HG03095 (cell line): ENCODE results near the gene COPS8.

Source experiments
- ATAC-seq: cut with Tn5 transposase; IDR thresholded peaks from one replicate; pipeline ENCODE4 v1.9.1; 2021; ENCODE audit warnings: moderate library complexity; ENCODE audit not compliant: unreplicated experiment

Gene COPS8

DNA sequence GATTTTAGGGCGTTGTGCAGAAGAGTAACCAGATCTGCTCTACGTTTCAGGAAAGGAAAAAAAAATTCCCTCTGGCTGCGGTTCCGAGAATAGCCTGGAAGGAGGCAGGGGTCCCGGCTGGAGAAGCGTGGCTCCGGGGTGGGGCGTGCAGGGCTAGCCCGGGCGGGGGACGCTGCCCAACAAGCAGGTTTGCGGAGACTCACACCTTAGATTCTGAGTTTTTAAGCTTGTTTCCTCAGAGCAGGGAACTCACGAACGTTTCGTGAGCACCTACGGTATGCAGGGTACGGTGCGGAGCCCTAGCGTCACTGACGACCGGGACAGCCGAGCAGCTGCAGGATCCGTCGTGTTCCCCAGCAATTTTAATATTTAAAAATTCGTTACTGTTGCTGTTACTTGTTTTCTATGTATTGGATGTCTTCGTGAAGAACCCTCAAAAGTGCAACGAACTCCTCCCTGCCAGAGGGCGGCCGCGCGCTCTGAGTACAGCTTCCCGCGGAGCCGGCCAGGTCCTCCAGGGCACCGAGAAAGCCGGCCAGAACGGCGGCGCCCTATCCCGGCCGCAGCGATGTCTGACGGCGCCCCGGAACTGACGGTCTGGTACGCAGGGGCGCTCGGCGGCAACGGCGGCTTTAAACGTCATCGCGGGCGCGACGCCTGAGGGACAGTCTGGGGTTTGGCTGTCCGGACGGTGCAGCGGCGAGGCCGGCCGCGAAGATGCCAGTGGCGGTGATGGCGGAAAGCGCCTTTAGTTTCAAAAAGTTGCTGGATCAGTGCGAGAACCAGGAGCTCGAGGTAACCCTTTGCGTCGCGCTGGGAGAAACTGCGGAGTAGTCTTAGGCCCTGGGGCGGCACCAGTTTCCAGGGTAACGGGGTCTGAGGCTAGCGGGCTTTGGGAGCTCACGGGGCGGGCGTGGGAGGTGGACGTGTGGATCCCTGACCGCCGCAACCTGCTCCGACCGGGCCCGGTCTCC lies at the start of gene COPS8:
Gene COPS8, plus strand, starts transcription at position 642 of the 974 bp plus-strand sequence. Its CDS starts 76 bp downstream, at position 718.
- ATAC-seq, result peak; percentile 99

DNA sequence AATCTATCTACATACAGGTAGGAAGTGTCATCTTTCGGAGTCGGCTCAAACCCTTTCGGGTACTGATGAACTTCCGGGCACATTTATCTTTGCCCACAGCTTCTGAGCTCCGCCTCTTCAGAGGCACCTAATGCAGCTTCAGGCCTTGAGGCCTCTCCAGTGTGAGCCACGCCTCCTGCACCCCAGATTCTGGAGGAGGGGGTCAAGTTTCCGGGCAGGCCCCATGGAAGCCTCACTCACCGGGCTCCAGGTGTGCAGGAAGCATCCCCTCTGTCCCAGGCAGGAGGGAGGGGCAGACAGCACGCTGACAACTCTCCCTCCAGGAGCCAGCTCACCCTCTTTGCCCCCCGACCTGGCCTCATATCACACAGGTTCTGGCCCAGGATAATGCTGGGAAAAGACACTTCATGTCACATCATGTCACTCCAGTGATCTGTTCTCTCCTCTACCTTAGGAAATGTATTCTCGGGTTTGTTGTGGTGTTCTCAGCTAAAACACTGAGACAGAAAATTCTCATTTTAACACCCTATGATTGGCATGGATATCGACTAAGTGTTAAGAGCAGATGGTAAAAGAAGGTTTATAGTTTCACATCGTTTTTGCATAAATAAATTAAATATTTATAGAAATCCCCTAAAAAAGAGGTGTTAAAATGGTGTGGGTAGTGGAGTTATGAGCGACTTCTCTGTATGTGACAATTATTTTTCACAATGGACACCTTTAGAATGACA lies 46.2 kb upstream of the COPS8 start:
- no peak for ATAC-seq

DNA sequence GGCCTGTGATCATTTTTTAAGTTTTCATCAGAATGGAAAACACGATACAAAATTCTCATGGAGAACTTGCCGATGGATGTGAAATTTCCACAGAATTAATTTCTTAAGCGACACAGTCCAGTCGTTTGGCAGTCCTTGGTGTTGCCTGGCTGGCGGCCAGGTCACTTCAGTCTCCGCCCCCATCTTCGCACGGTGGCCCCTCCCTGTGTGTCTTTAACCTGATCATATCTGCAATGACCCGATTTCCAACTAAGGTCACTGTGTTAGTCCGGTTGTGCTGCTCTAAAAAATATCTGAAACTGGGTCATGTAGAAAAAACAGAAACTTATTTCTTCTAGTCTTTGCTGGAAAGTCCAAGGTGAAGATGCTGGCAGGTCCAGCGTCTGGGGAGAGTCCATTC lies 44.5 kb upstream of the COPS8 start:
- ATAC-seq, result no peak

DNA sequence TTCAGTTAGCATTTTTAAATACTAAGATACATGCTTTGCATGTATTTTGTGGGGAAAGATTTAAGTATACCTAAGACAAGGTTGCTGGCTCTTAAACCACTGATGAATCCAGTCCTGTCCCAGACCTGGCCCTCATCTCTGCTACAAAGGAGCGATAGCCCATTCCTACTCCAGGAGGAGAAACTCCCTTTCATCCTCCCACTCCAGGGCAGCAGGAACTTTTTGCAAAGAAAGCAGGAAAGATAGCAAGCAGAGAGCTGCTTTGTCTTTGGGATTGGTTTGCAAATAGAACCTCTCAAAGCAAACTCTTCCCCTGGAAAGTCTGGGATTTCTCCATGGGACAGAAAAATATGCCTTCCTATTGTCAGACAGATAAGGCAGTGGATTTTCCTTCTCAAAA lies 43.6 kb upstream of the COPS8 start:
- no peak for ATAC-seq

DNA sequence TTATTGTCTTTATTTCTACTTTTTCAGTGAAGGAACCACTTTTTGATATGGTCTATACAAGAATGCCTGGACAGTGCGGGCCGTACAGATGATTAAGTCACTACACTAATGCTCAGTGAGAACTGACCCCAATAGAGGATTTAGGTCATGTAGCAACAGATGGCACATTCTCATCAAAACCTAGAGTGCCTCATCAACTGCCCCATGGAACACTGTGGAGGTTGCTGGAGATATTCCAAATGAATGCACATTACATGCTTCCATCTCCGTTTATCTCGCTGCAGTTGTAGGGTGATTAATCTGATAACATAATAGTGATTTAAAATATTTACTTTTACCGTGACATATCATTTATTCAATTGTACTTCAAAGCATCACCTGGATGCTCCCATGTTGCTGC lies 41.8 kb upstream of the COPS8 start:
- no peak for ATAC-seq

DNA sequence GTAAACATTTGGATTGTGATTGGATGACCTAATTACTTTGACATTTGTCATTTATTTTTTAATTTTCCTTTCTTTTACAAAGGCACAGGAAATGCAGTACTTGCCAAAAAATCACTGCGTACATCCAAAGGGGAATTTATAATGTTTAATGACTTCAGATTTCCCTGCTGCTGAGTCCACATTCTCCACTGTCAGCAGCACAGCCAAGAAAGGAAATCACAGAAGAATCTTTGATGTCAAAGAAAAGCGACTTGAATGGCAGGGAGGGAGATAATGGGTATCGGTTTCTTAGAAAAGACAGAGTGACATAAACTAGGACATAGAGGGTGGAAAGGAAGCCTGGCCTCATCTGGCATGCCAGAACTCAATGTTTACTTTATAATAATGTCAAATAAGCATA lies 41.4 kb upstream of the COPS8 start:
- no peak for ATAC-seq

DNA sequence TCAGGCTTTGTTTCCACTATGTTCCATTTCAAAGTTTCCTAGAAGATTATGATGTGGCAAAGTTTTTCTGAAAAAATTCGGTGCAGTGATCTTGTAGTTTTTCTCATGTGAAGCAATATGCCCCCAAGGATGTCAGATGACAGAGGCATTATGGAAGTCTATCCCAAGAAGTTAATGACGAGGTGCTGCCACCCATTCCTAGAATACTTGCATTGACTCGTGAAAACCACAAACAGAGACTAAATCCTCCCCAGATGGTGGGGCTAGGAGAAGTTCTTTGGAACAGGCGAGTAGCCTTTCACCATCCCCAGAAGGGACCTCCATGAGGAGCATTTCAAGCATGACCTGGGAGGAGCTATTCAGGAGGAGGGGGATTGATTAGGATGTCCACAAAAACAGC lies 40.2 kb upstream of the COPS8 start:
- ATAC-seq, result no peak

DNA sequence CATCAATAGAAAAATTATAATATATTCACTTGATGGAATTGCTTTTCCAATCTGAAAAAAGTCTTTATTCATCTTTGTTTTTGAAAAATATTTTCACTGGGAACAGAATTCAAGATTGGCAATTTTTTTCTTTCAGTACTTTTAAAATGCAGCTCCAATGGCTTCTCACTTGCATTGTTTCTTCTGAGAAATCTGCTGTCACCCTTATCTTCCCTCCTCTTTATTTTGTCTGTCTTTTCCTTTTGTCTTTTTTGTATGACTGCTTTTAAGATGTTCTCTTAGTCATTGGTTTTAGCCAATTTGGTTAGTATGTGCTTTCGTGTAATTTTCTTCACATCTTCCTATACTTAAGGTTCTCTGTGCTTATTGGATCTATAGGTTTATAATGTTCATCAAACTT lies 37.1 kb upstream of the COPS8 start:
- no peak for ATAC-seq

DNA sequence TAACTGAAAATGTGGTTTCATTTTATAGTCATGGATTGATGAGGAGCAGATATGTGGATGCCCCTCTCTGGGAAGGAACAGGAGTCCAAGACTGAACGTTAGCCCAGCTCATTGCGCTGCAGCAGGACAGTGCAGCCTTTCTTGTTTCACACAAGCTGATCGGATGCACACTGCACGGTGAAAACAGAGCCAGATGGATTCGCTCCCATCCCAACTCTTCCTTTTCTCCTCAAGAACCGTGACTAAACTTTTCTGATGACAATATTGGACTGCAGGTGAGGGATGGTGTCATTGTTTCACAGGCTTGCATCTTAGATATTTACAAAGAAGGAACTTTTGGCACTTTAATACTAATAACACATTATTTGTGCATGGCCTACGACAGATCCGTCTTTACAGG lies 33.8 kb upstream of the COPS8 start:
- no peak for ATAC-seq

DNA sequence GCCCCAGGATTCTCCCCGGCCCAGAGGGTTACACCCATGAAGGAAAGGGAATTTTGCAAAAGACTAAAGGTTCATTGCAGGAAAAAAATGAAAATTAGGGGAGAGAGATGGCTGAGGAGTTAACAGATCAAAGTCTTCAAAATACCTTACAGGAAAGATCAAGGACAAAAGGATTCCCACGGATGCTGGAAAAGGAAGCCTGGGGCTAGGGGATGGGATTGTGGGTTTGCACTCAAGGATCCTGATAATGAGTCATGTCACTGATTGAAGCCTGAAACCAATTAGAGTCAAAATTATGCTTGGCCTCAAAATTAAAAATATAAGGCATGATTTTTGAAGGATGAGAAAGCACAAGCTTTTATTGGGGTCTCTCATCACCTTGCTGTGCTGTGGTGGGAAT lies 32.6 kb upstream of the COPS8 start:
- ATAC-seq, result no peak

DNA sequence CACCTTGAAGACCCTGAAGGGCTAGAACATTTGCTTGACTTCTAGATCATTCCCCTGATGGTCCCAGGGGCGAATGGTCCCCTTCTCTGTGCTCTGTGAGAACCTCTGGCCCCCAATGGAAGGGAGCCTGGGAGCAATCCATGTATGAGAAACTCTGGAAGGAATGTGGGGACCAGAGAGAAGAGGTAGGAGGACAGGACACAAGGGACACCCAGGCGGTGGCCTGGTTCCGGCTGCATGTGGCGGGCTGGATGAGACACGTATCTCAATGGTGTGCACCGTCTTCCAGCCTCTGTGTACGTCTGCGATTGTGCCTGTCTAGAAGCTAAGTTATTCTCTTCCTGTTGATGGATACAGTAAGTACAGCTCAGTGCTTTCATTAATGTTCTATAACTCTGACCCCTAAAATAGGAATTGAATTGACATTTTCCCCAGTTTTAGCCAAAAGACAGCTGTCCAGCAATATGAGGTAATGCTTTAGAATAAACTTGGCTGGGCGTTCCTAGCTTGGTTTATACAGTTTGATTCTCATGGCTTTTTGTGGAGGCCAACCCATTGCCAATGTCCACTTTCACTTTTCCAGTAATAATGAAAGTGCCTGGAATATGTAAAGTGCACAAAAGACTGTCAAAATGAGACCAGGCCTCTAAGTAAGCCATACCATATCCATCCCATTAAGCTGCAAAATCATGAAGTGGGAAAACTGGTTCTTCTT lies 30.1 kb upstream of the COPS8 start:
- ATAC-seq, result no peak

DNA sequence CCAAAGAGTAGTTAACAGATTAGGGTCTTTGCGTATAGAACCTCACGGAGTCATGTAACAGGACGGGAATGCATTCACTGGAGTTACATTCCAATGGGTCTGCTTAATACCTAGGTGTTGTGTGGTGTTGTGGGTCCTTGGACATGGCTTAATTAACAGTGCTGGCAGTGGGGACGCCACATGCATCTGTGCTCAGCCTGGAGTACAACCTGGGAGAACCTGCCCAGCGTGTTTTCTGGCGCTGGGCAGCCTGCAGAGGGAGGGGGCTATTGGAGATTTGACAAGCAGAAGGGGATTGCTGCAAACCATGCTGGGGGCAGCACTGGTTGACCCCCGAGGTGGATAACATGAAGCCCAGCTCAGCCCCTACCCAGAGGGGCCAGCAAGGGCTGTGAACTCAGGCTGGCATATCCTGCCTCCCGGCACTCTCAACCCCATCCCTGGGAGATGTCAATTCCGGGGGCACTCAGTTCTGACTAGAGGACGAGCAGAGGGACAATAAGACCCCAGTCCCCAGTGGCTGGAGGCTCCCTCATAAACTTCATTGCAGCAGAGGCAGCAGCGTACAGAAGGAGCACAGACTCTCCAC lies 29.3 kb upstream of the COPS8 start:
- ATAC-seq, result no peak

DNA sequence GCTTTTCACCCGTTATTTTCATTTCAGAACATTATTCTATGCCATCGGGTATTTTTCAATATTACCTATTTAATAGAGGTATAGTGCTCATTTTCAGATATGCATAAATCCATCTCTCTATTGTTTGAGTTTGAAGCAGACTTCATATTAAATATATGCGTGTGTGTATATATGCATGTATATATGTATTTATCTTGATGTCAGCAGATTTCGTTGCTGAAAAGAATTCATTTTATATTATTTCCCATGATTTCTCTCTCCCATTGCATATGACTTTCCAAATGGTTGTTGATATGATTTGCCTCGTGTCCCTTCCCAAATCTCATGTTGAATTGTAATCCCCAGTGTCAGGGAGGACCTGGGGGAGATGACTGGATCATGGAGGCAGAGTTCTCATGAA lies 28.6 kb upstream of the COPS8 start:
- no peak for ATAC-seq

DNA sequence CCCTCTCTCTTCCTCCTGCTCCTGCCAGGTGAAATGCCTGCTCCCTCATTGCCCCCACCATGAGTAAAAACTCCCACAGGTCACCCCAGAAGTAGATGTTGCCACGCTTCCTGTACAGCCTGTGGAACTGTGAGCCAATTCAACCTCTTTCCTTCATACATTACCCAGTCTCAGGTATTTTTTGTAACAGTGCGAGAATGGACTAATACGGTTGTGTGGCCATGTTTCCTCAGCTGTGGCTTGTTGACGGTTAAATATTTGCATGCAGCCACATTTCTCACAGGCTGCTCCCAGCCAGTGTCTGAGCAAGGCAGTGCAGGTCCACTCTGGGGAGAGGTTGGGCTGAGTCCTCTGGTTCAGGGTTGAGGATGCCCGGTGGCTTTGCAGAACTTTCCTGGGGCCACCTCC lies 27.8 kb upstream of the COPS8 start:
- ATAC-seq, result peak; percentile 84

DNA sequence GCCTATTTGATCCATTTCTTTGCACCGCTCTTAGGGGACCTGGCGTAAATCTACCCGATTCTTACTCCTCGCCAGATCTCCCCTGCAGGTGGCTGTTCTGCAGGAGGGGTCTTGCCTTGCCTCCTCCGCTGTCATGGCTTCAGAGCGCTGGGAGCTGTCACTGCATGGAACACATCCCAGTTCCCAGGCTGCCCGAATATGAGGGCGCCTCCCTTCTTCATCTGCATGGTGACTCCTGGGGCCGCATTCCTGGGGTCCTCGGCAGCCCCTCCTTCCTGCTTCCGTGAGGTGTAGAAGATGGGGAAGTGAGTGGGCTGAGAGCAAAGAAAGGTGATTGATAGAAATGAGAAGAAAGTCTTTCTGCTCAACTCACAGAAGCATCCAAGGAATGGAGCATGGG lies 27.3 kb upstream of the COPS8 start:
- ATAC-seq, result no peak

DNA sequence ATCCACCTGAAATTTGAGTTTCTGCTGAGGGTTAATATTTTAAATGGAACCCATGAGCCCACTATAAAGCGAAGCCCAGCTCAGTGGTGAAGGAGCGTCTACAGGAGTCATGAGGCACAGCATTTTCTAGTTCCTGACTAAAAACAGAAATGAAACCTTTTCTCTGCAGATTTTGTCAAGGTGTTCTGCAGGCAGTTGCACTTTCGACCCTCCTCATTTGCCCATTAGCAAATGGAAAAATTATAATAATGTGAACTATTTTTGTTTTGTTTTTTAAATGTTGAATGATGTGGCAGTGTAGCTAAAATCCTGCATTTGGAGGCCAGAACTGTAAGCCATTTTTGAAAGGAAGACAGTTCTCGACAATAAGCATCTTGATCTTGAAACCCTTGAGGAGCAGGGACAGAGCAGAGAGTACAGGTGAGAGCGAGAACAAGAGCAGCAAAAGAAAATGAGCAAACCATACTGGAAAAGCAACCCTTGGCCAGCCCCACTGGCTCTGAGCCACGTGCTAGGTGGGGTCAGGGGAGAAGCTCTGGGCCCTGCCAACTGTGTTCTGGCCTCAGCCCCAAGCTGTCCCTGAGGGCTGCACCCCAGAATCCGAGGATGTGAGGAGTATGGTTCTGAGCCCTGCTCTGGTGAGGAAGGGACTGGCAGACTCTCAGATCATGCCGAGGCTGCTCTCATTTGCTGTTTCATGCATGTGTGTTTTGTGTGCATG lies 26.4 kb upstream of the COPS8 start:
- ATAC-seq, result peak; percentile 69

DNA sequence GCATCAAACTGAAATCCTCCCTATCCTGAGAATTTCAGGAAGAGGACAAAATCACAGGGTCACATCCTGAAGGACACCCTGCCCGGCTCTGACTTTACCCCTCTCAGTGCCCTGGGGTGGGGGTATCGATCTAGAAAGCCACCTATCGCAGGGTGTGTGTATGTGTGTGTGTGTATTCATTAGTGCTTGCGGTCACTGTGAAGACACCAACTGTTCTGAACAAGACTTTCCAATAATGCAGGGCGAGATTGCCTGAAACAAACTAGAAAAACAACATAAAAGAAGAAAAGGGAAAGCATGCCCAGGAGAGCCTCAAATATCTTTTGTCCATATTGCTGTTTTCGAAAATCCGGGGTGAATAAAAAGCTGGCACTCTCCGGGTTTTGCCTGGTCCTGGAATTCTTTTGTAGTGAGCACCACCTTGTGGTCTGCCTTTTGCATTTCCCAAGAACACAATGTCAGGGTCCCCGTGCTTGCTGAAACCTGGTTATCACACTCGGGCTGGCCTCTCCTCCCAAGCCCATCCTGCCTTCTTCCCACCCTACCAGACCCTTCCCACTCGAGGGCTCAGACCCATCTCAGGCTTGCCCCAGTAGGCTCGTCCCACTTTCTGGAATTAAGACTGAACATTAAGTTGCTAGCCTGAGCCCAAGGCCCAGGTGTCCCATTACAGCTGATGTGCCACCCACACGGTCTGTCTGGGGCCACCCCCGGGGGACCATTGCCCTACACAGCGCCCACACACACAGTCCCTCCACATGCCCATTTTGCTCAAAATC lies 25.0 kb upstream of the COPS8 start:
- ATAC-seq, result no peak

DNA sequence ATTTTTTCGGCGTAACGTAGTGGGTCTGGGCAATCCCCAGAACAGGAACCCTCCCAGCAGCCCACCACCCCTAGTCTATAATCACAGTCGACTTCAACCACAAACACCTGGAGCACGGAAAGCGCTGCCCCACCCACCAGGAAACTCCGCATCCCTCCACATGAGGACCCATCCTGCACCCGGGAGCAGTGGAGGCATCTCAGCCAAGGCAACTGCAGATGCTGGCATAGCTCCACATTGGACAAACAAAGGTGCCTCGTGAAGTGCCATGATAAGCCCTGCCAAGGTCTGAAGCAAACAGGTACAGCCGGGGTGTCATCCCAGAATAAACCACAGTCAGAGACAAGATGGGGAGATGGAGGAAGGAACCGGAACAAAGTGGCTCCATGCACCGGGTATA lies 24.3 kb upstream of the COPS8 start:
- ATAC-seq, result no peak

DNA sequence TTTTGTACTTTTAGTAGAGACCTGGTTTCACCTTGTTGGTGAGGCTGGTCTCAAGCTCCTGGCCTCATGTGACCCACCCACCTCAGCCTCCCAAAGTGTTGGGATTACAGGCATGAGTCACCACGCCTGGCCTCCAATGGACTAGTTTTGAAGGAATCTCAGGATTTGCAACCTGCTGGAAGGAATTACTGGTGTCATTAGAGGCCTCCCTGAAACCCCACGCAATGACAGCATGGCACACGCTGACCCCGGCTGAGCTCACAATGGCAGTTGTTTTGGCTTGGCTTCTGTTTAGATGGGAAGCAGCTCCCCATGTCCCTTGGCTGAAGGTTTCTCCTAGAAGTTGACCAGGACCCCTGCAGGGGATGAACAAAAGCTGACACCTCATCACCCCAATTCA lies 23.1 kb upstream of the COPS8 start:
- ATAC-seq, result no peak
